Neutrophil (primary cell): Measurements from ENCODE around the gene PPP2R5C.

Experiments used
- H3K27ac ChIP-seq: fragments of 200-600 bp; sonication (generic); 2 replicates; pipeline ENCODE4 v1.5.1; 2016; ENCODE audit warnings: mild to moderate bottlenecking, moderate library complexity
- H3K27me3 ChIP-seq: fragments of 200-600 bp; sonication (generic); 2 replicates; pipeline ENCODE4 v1.6.0; 2016; ENCODE audit warnings: mild to moderate bottlenecking
- H3K36me3 ChIP-seq: fragments of 200-600 bp; sonication (generic); 2 replicates; pipeline ENCODE4 v1.5.1; 2017
- H3K4me1 ChIP-seq, 2 experiments: fragments of 200-600 bp in 1 of 2; sonication (generic) in 1 of 2; 1 replicate in 1 of 2; 2 replicates in 1 of 2; pipeline versions ENCODE4 v1.5.1 to v1.6.1; 2013 to 2016; ENCODE audit warnings: low read depth in 1 of 2, low read length in 1 of 2, mild to moderate bottlenecking in 1 of 2, moderate library complexity in 1 of 2; ENCODE audit not compliant: control insufficient read depth in 1 of 2, insufficient read depth in 1 of 2
- H3K4me3 ChIP-seq, 2 experiments: fragments of 200-600 bp in 1 of 2; sonication (generic) in 1 of 2; 1 replicate in 1 of 2; 2 replicates in 1 of 2; pipeline ENCODE4 v1.5.1; 2013 to 2016; ENCODE audit warnings: low read depth in 1 of 2, low read length in 1 of 2, mild to moderate bottlenecking in 1 of 2, moderate library complexity in 1 of 2
- H3K9me3 ChIP-seq: fragments of 200-600 bp; sonication (generic); 2 replicates; pipeline ENCODE4 v1.5.1; 2016
- CTCF ChIP-seq: fragments of 200-600 bp; sonication (generic); IDR thresholded peaks from 2 replicates; pipeline ENCODE4 v1.5.1; 2016; ENCODE audit warnings: antibody characterized with exemption

The PPP2R5C gene

GRCh38 chr14:101869217-101869616, 107.7 kb downstream of the PPP2R5C start:
- Histone ChIP-seq H3K4me1 (peaks cover 0 to 7% of the 10 kb centered on the region in 2 experiments), H3K36me3 (peaks cover 14% of the 10 kb centered on the region), H3K27me3 (no peaks in the 10 kb centered on the region), H3K9me3 (no peaks in the 10 kb centered on the region), H3K4me3 (no peak overlapping the region), H3K27ac (no peak overlapping the region)
- TF ChIP-seq CTCF = no peak

GRCh38 chr14:101870273-101870939, 108.9 kb downstream of the PPP2R5C start:
- H3K27ac ChIP-seq = no peak overlapping the region
- peaks cover 2% of the 10 kb centered on the region for H3K36me3 ChIP-seq
- H3K4me1 ChIP-seq = peaks cover 0 to 8% of the 10 kb centered on the region in 2 experiments
- H3K4me3 ChIP-seq = no peak overlapping the region
- no peaks in the 10 kb centered on the region for H3K27me3 ChIP-seq
- no peaks in the 10 kb centered on the region for H3K9me3 ChIP-seq
- no peak for TF ChIP-seq CTCF

- H3K27ac ChIP-seq = no peak overlapping the region
- peaks cover 13 to 23% of the 10 kb centered on the region in 2 experiments for H3K4me1 ChIP-seq
- no peak overlapping the region for H3K4me3 ChIP-seq
- no peaks in the 10 kb centered on the region for H3K36me3 ChIP-seq
- H3K9me3 ChIP-seq = no peaks in the 10 kb centered on the region
- H3K27me3 ChIP-seq = no peaks in the 10 kb centered on the region
- TF ChIP-seq CTCF = no peak
Observed at GRCh38 chr14:101872346-101872745, 110.8 kb downstream of the PPP2R5C start.

- Histone ChIP-seq H3K27me3 (no peaks in the 10 kb centered on the region), H3K27ac (no peak overlapping the region), H3K4me1 (peaks cover 14 to 23% of the 10 kb centered on the region in 2 experiments), H3K4me3 (no peak overlapping the region), H3K36me3 (peaks cover 7% of the 10 kb centered on the region), H3K9me3 (no peaks in the 10 kb centered on the region)
- TF ChIP-seq CTCF = no peak
Observed at GRCh38 chr14:101873076-101873825, 111.7 kb downstream of the PPP2R5C start.

- Histone ChIP-seq H3K36me3 (peaks cover 7% of the 10 kb centered on the region), H3K27ac (no peak overlapping the region), H3K27me3 (no peaks in the 10 kb centered on the region), H3K4me3 (no peak overlapping the region), H3K4me1 (peaks cover 14 to 23% of the 10 kb centered on the region in 2 experiments), H3K9me3 (no peaks in the 10 kb centered on the region)
- no peak for TF ChIP-seq CTCF
Observed at GRCh38 chr14:101873991-101874390, 112.5 kb downstream of the PPP2R5C start.
